GM13976 (cell line): ENCODE measurements around the gene EDA2R.

ENCODE experiments used
- DNase-seq: peaks from one replicate; pipeline ENCODE4 v3.0.0; 2012; ENCODE audit warnings: low spot score
- in situ Hi-C: fragments of 300-500 bp; cut with MboI; formaldehyde crosslinking; loops from one replicate; pipeline ENCODE4 v1.12.0; 2022; ENCODE audit warnings: low sequenced_read_pairs, mixed read lengths, inconsistent platforms; ENCODE audit not compliant: unreplicated experiment
- TF ChIP-seq, protein P1 (sequence below): IDR thresholded peaks from 2 replicates; pipeline ENCODE4 v1.5.1; 2012; ENCODE audit warnings: borderline replicate concordance, mild to moderate bottlenecking; ENCODE audit not compliant: insufficient read depth; ENCODE audit errors: extremely low read depth, missing control alignments, control extremely low read depth

The EDA2R gene

GRCh38 chrX:66579219-66579618 lies 59.7 kb downstream of the EDA2R start:
- in situ Hi-C loops: no loop called here
- TF ChIP-seq, protein P1, sequence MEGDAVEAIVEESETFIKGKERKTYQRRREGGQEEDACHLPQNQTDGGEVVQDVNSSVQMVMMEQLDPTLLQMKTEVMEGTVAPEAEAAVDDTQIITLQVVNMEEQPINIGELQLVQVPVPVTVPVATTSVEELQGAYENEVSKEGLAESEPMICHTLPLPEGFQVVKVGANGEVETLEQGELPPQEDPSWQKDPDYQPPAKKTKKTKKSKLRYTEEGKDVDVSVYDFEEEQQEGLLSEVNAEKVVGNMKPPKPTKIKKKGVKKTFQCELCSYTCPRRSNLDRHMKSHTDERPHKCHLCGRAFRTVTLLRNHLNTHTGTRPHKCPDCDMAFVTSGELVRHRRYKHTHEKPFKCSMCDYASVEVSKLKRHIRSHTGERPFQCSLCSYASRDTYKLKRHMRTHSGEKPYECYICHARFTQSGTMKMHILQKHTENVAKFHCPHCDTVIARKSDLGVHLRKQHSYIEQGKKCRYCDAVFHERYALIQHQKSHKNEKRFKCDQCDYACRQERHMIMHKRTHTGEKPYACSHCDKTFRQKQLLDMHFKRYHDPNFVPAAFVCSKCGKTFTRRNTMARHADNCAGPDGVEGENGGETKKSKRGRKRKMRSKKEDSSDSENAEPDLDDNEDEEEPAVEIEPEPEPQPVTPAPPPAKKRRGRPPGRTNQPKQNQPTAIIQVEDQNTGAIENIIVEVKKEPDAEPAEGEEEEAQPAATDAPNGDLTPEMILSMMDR: no peak

GRCh38 chrX:66553973-66554372 lies 84.9 kb downstream of the EDA2R start:
- DNase-seq: no peak
- TF ChIP-seq, protein P1: no peak
- in situ Hi-C loops: no loop called here

More at GRCh38 chrX:66579219-66579618, 59.7 kb downstream of the EDA2R start:
- DNase-seq: no peak

GRCh38 chrX:66547847-66548369 lies 91.0 kb downstream of the EDA2R start:
- no peak for DNase-seq
- TF ChIP-seq, protein P1: no peak
- in situ Hi-C loops: no loop called here
